ENCODE measurements around the gene SBNO2.

SBNO2 gene, protein sequence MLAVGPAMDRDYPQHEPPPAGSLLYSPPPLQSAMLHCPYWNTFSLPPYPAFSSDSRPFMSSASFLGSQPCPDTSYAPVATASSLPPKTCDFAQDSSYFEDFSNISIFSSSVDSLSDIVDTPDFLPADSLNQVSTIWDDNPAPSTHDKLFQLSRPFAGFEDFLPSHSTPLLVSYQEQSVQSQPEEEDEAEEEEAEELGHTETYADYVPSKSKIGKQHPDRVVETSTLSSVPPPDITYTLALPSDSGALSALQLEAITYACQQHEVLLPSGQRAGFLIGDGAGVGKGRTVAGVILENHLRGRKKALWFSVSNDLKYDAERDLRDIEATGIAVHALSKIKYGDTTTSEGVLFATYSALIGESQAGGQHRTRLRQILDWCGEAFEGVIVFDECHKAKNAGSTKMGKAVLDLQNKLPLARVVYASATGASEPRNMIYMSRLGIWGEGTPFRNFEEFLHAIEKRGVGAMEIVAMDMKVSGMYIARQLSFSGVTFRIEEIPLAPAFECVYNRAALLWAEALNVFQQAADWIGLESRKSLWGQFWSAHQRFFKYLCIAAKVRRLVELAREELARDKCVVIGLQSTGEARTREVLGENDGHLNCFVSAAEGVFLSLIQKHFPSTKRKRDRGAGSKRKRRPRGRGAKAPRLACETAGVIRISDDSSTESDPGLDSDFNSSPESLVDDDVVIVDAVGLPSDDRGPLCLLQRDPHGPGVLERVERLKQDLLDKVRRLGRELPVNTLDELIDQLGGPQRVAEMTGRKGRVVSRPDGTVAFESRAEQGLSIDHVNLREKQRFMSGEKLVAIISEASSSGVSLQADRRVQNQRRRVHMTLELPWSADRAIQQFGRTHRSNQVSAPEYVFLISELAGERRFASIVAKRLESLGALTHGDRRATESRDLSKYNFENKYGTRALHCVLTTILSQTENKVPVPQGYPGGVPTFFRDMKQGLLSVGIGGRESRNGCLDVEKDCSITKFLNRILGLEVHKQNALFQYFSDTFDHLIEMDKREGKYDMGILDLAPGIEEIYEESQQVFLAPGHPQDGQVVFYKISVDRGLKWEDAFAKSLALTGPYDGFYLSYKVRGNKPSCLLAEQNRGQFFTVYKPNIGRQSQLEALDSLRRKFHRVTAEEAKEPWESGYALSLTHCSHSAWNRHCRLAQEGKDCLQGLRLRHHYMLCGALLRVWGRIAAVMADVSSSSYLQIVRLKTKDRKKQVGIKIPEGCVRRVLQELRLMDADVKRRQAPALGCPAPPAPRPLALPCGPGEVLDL (N-terminal part only)

DNA sequence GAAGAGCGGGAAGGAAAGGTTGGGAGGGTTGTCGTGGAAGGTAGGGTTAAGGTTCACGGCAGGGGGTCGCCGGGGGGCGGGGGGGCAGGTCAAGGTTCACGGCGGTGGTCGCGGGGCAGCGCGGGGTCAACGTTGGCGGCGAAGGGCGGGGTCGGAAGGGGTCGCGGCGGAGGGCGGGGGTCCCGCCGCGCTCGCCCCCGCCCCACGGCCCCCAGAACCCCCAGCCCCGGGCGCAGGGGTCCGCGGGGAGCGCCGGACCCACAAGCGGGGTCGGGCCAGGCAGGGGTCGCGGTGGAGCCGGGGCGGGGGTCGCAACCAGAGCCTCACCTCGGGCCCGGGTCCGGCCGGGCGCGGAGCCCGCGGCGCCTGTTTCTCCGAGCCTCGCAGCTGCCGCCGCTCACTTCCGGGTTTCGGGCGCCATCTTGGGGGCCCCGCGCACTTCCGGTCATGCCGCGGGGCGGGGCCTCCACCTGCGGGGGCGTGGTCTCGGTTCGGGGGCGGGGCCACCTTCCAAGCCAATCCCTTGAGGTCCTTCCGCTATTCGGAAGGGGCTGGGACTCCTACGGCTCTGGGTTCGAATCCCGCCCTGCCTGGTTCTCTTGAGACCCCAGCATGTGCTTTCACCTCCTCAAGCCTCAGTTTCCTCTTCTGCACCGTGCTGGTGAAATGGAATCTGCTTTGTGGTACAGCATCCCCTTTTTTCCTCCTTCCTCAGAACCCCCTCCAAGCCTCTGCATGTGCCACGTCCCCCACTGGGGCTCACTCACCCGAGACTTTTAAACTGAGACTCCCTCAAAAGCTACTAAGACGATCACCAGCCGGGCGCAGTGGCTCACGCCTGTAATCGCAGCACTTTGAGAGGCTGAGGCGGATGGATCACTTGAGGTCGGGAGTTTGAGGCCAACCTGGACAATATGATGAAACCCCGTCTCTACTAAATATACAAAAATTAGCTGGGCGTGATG lies at the start of gene SBNO2:
Gene SBNO2, minus strand, starts transcription at position 424 of the 965 bp plus-strand sequence. CDS start 19,992 bp downstream, outside the sequence.
- peak within 1 kb of the TSS; percentile 59 for H3K4me3 ChIP-seq (ENCODE audit: low read depth, low read length)

DNA sequence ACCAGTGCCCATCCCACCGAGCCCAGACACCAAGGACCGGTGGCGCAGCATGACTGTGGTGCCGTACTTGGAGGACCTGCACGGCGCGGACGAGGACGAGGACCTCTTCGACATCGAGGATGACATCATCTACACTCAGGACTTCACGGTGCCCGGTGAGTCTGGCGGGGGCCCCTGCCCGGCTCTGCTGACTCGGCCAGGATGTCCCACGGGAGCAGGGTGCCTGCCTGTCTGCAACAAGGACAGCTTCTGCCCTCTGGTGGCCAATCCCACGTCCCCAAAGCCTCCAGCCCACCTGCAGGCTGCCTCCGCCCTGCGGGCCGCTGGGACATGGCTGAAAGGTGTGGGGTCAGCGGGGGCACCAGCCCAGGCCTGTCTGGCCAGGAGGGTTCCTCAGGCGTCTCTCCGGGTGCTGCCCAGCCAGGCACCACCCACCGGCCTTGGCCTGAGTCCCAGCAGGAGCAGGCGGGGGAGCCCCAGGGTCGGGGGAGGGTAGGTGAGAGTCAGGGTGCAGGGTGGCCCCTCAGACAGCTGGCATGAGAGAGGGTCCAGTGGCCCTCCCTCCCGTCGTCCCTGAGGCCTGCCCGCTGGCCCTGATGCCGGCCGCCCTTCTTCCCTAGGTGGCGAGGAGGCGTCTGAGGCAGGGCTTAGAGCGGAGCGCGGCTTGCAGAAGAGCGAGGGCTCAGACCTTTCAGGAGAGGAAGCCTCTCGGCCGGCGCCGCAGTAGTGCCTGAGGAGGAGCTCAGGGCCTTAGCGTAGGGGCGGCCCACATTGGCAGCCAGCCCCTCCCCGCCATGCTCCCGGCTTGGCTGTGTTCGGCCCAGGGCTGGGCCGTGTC lies 49.2 kb upstream of the SBNO2 start:
- H3K4me3 ChIP-seq (ENCODE audit: low read depth, low read length), result no peak overlapping the region

DNA sequence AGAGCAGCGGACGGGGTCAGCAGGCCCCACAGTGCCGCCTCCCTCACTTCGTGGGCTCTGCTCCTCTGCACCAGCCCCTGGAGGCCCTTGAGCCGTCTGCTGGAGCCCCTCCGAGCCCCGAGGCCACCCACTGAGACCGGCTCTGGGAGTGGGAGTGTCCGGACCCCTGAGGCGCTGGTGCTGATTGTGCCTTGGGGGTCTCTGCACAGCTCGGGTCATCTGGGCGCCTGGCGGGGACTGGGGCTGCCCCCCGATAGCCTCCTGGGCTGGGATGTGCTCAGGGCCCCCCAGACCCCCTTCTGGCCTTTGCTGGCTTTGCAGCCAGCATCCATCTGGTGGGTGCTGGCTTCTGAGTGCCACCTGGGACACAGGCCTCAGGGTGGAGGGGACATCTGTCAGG lies 48.3 kb upstream of the SBNO2 start:
- no peak overlapping the region for H3K4me3 ChIP-seq (ENCODE audit: low read depth, low read length)

DNA sequence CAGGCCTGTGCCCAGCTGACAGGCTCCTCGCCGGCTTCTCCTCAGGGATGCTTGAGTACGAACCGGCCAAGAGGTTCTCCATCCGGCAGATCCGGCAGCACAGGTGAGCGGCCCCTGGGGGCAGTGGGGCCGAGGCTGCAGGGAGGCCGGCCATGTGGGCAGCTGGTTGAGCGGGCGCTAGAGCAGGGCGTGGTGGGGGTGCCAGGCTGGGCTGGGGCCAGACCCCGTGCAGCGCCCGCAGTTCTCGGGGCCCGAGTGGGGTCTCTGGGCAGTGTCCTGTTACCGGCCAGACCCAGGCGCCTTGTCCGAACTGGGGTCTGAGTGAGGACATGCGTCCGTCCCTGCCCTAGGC lies 47.8 kb upstream of the SBNO2 start:
- H3K4me3 ChIP-seq (ENCODE audit: low read depth, low read length), result no peak overlapping the region

DNA sequence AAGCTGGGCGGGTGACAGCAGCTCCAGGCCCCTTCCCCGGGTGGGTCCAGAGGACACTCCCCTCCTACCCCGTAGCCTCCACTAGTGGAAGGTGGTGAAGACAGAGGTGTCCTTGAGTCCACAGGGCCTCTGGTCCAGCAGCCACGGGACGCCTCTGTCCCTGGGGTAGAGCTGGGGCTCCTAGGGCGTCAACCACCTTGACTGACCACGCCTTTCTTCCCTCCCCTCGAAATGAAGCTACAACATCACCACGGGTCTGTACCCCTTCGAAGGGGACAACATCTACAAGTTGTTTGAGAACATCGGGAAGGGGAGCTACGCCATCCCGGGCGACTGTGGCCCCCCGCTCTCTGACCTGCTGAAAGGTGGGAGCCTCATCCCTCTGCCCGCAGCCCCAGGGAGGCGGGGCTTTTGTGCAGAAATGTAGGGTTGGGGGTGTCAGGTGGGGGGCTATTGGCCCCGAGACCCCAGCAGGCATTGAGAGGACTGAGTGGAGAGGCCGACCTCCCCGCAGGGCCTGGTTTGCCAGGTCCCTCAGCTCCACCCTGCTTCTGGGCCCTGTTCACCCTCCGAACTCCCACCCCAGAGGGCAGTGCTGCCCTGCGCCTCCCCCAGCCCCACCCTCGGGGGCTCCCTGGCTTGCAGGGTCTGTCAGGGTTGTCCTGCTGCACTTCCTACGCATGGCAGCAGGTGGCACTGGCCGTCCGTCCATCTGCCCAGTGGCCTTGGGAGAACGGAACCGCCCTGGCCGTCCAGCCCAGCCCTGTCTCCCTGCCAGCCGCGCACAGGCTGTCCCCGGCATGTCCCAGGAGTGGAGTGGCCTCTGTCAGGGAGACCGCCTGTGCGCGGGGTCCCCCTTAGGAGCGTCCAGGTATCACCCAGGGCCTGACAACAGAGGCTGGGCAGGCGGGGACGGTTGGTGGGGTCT lies 47.2 kb upstream of the SBNO2 start:
- no peak overlapping the region for H3K4me3 ChIP-seq (ENCODE audit: low read depth, low read length)

DNA sequence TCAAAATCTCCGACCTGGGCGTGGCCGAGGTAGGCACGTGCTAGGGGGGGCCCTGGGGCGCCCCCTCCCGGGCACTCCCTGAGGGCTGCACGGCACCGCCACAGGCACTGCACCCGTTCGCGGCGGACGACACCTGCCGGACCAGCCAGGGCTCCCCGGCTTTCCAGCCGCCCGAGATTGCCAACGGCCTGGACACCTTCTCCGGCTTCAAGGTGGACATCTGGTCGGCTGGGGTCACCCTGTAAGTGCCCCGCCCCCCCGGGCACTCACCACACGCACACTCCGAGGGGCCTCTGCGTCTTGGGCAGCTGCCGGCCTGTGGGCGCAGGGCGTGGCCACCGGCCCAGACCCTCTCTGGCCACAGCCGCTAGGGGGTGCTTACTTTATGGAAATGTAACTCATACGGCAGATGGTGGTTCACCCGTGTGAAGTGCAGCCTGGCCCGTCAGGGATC lies 46.4 kb upstream of the SBNO2 start:
- no peak overlapping the region for H3K4me3 ChIP-seq (ENCODE audit: low read depth, low read length)

DNA sequence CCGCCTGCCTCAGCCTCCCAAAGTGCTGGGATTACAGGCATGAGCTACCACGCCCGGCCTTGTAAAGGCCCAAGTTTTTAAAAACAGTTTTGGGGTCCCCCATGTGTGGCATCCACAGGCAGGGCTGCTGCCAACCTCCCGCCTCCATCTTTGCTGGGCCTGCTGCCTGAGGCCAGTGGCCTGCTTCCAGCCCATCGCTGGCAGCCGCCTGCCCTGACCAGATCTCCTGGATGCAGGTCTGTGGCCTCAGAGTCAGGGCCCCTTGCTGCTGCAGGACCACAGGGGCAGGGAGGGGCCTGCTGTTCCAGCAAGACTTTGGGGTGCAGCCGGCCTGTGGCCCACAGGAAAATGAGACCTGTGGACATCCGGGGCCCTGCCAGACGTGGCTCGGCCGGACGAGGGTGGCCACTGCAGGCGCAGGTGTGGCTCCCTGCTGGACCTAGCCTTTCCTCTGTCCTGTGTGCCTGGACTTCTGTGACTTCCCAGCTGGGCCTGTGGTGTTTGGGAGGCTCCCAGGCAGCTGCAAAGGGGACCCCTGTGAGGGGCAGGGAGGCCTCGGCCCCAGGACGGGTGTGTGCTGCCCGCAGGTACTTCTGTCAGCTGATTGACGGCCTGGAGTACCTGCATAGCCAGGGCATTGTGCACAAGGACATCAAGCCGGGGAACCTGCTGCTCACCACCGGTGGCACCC lies 45.9 kb upstream of the SBNO2 start:
- no peak overlapping the region for H3K4me3 ChIP-seq (ENCODE audit: low read depth, low read length)

DNA sequence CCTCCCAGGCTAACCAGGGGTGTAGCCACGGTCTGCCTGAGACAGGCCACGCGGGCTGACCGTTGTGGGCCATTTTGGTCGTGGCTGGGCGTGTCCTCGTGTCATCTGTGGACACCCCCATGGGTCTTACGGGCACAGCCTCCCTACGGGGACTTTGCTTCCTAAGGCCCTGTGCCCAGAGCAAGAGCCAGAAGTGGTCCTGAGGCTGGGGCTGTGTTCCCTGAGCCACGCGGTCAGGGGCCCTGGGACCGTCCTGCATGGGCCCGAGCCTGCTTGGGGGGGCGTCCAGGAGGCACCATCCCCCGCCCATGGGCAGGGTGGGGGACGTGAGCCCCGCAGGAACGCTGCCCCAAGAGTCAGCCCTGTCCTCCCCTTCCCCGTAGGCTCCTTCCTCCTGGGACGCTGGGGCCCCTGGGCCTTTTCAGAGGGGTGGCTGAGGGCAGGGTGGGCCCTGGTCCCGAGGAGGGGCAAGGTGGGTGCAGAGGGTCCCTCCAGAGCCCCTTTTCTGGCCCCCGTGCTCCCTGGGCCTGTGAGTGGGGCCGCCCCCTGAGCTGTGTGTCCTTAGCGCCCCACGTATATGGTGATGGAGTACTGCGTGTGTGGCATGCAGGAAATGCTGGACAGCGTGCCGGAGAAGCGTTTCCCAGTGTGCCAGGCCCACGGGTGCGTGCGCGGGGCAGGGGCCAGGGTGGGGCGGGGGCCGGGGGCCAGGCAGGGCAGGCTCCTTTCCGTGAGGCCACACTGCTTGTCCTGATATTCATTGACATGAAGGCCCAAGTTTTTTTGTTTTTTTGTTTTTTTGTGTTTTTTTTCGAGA lies 44.9 kb upstream of the SBNO2 start:
- no peak overlapping the region for H3K4me3 ChIP-seq (ENCODE audit: low read depth, low read length)

DNA sequence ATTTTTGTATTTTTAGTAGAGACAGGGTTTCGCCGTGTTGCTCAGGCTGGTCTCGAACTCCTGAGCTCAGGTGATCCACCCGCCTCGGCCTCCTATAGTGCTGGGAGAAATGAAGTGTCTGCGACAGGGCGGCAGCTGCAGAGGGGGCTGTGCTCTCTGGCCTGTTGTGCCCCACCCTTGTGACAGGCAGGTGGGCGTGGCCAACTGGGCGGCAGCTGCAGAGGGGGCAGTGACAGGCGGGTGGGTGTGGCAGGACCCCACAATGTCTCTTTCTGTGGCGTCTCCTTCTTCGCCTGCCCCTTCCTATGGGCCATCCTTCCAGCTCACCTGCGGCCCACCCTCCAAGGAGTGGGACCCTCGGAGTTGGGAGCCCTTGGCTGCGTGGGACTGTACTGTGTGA lies 43.3 kb upstream of the SBNO2 start:
- no peak overlapping the region for H3K4me3 ChIP-seq (ENCODE audit: low read depth, low read length)

DNA sequence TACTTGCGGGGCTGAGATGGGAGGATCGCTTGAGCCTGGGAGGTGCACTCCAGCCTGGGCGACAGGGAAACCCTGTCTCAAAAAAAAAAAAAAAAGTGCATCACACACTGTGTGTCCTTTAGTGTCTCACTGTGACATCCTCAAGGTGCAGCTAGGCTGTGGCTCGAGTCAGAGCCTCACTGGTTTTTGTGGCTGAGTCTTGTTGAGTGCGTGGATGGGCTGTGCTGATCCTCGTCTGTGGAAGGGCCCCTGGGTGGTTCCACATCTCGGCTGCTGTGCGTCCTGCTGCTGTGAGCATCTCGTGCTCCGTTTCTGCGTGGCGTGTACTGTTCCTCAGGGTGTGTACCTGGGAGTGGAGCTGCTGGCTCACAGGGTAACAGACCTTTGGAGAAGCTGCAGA lies 42.7 kb upstream of the SBNO2 start:
- H3K4me3 ChIP-seq (ENCODE audit: low read depth, low read length), result no peak overlapping the region

DNA sequence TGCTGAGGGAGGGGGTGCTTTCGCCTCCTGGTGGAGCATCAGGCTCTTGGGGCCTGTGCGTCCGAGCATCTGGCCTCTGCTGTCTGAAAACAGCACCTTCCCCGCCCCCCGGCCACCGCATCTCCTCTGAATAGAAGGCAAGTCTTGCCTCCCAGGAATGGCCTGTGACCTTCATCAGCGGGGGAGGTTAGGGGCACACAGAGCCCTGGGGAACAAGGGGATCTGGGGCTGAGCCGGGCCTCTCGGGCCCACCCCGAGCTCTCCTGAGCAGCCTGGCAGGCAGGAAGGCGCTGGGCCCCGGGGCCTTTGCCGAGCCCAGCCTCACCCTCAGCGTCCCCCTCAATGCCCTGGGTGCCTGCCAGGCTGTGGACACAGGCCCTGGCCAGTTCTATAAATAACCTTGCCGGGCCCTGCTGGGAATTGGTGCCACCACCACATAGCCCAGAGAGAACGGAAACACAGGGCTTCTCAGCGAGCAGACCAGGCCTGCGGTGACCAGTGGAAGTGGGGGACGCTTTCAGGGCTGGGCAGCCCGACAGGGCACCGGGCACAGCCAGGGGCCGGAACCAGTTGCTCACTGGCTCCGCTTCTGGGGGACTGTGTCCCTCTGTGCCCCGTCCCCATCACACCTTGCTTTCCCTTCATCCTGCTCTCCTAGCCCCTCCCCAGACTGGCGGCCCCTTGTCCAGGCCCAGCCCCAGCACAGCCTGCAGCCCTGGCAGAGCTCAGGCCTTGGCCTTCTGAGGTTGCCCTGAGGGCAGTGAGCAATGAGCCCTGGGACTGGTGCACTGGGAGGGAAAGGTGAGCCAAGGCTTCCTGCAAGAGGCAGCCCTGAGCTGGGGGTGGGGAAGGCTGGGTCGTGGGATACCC lies 41.0 kb upstream of the SBNO2 start:
- no peak overlapping the region for H3K4me3 ChIP-seq (ENCODE audit: low read depth, low read length)

DNA sequence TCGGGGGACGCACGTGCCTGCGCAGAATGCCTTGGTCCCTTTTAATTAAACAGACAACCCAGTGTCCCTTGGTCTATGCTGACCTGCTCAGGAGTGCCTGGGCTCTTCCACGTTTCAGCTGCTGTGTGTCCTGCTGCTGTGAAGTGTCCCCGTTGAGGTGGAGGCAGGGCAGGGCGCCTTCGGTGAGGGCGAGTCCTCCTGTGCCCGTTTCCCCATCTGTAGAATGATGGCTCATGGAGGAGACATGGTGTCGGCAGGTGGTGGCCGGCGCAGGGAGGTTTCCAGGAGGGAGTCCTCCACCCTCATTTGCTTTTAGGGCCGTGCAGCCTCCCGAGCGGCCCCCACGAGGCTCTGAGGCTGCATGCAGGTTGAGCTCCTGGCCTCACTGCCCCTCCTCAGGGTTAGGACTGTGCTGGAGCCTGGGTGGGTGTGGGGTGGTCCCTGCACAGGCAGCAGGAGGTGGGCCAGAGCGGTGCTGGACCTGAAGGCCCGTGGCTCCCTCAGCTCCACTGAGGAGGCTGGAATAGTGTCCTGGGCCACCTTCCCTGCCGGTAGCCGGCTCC lies 40.3 kb upstream of the SBNO2 start:
- no peak overlapping the region for H3K4me3 ChIP-seq (ENCODE audit: low read depth, low read length)

DNA sequence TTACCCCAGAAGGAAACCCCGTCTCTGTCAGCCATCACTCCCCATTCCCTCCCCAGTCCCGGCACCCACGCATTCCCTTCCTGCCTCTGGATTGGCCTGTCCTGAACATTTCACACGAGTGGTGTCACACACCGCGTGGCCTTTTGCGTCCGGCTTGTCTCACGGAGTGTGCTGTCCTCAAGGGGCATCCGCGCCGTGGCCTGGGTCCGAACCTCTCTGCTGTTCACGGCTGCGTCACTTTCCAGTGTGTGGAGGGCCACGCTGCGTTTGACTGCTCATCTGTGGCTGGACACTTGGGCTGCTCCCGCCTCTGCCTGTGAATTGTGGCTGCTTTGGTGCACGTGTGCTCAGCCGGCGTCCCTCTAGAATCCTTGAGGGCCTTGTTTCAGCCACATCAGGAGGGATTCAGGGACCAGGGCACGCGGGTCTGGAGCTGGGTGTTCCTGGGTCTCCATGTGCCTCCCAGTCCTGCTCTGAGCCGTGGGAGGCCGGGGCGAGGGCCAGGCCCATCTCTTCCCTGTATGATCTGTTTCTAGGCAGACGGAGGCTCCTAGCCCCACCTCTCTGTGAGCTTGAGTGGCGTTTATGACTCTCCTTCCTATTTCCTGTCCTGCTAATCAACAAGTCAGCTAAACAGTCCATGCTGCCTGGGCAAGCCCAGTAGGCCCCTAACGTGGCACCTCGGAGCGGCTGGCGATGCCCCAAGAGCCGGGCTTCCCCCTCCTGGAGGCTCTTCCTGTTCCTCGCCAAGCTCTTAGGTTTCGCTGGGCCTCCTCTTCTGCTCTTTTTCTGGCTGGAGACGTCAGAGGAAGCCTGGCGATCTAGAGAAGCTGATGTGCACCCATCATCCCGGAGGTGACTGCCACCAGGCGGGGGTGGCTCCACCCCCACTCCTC lies 39.6 kb upstream of the SBNO2 start:
- no peak overlapping the region for H3K4me3 ChIP-seq (ENCODE audit: low read depth, low read length)

DNA sequence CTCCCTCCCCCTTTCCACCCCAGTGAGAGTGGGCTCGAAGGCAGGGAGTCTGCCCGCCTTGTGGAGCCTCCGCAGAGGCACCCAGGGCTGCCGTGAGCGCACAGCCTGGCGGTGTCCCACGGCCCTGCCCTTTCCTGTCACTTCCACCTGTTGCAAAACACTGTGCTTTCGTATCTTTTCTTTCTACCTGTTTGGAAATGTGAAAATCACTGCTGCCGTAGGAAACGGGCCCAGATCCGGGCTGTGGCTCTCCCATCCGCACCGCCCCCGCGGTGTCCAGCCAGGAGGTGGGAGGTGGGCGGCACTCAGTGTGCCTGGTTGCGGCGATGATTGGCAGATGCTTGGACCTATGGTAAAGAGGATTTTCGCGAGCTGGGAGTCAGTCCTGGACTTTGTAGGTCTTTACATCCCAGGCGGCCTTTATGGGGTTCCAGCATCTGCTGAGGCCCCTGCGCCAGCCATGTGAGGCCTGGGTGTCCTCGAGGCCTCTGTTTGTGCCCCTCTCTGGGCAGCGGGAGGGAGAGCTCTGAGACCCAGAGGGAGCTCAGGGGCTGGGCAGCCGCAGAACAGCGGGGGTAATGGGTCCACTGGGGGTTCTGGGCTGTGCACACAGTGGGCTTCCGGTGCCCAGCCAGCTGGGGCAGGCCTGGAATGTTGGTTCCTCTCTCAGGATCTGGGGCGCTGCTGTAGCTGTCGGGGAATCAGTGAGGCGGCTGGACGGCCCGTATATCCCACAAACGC lies 37.6 kb upstream of the SBNO2 start:
- no peak overlapping the region for H3K4me3 ChIP-seq (ENCODE audit: low read depth, low read length)
